Measurements from ENCODE around the gene MRPL22.
"Not testable (repeated sequence)": the region's sequence is repeated elsewhere in the genome, so short reads cannot be mapped to it uniquely, and the experiment has no call there.

The MRPL22 gene

GRCh38 chr5:154948313-154948712 lies 7.4 kb downstream of the MRPL22 start:
- no peak overlapping the region for H3K27ac ChIP-seq (ENCODE audit: low read depth, low read length)
- H3K27me3 ChIP-seq (ENCODE audit: control insufficient read depth, insufficient read depth, low read length): no peaks in the 10 kb centered on the region
- H3K9ac ChIP-seq (ENCODE audit: low read length): no peak overlapping the region
- H3K4me3 ChIP-seq (ENCODE audit: low read length): no peak overlapping the region
- H3K36me3 ChIP-seq (ENCODE audit: control insufficient read depth, insufficient read depth, low read length): peaks cover 2% of the 10 kb centered on the region
- H3K4me1 ChIP-seq (ENCODE audit: control insufficient read depth, insufficient read depth, low read length): no peaks in the 10 kb centered on the region

- Histone ChIP-seq H3K27ac (ENCODE audit: low read depth, low read length) (no peak overlapping the region), H3K4me1 (ENCODE audit: control insufficient read depth, insufficient read depth, low read length) (no peaks in the 10 kb centered on the region), H3K4me3 (ENCODE audit: low read length) (no peak overlapping the region), H3K36me3 (ENCODE audit: control insufficient read depth, insufficient read depth, low read length) (peaks cover 2% of the 10 kb centered on the region), H3K9ac (ENCODE audit: low read length) (no peak overlapping the region), H3K27me3 (ENCODE audit: control insufficient read depth, insufficient read depth, low read length) (no peaks in the 10 kb centered on the region)
These were observed 8.9 kb downstream of the MRPL22 start for GRCh38 chr5:154949781-154950180.

- no peak overlapping the region for H3K9ac ChIP-seq (ENCODE audit: low read length)
- H3K27ac ChIP-seq (ENCODE audit: low read depth, low read length): no peak overlapping the region
- no peak overlapping the region for H3K4me3 ChIP-seq (ENCODE audit: low read length)
- no peaks in the 10 kb centered on the region for H3K27me3 ChIP-seq (ENCODE audit: control insufficient read depth, insufficient read depth, low read length)
- no peaks in the 10 kb centered on the region for H3K4me1 ChIP-seq (ENCODE audit: control insufficient read depth, insufficient read depth, low read length)
- peaks cover 11% of the 10 kb centered on the region for H3K36me3 ChIP-seq (ENCODE audit: control insufficient read depth, insufficient read depth, low read length)
These were observed 15.8 kb downstream of the MRPL22 start for GRCh38 chr5:154956712-154957111.

GRCh38 chr5:154962494-154962893 lies 21.6 kb downstream of the MRPL22 start:
- Histone ChIP-seq H3K27ac (ENCODE audit: low read depth, low read length) (no peak overlapping the region), H3K36me3 (ENCODE audit: control insufficient read depth, insufficient read depth, low read length) (peaks cover 19% of the 10 kb centered on the region), H3K27me3 (ENCODE audit: control insufficient read depth, insufficient read depth, low read length) (no peaks in the 10 kb centered on the region), H3K4me3 (ENCODE audit: low read length) (no peak overlapping the region), H3K4me1 (ENCODE audit: control insufficient read depth, insufficient read depth, low read length) (no peaks in the 10 kb centered on the region), H3K9ac (ENCODE audit: low read length) (no peak overlapping the region)

GRCh38 chr5:154966081-154966841 lies 25.4 kb downstream of the MRPL22 start:
- Histone ChIP-seq H3K27me3 (ENCODE audit: control insufficient read depth, insufficient read depth, low read length) (no peaks in the 10 kb centered on the region), H3K4me3 (ENCODE audit: low read length) (no peak overlapping the region), H3K27ac (ENCODE audit: low read depth, low read length) (no peak overlapping the region), H3K36me3 (ENCODE audit: control insufficient read depth, insufficient read depth, low read length) (peaks cover 11% of the 10 kb centered on the region), H3K9ac (ENCODE audit: low read length) (no peak overlapping the region), H3K4me1 (ENCODE audit: control insufficient read depth, insufficient read depth, low read length) (no peaks in the 10 kb centered on the region)

GRCh38 chr5:154966874-154967273 lies 26.0 kb downstream of the MRPL22 start:
- no peak overlapping the region for H3K27ac ChIP-seq (ENCODE audit: low read depth, low read length)
- H3K9ac ChIP-seq (ENCODE audit: low read length): no peak overlapping the region
- no peaks in the 10 kb centered on the region for H3K27me3 ChIP-seq (ENCODE audit: control insufficient read depth, insufficient read depth, low read length)
- no peak overlapping the region for H3K4me3 ChIP-seq (ENCODE audit: low read length)
- H3K4me1 ChIP-seq (ENCODE audit: control insufficient read depth, insufficient read depth, low read length): no peaks in the 10 kb centered on the region
- H3K36me3 ChIP-seq (ENCODE audit: control insufficient read depth, insufficient read depth, low read length): peaks cover 11% of the 10 kb centered on the region

- H3K4me3 ChIP-seq (ENCODE audit: low read length): no peak overlapping the region
- H3K27ac ChIP-seq (ENCODE audit: low read depth, low read length): no peak overlapping the region
- no peaks in the 10 kb centered on the region for H3K27me3 ChIP-seq (ENCODE audit: control insufficient read depth, insufficient read depth, low read length)
- peaks cover 11% of the 10 kb centered on the region for H3K36me3 ChIP-seq (ENCODE audit: control insufficient read depth, insufficient read depth, low read length)
- H3K4me1 ChIP-seq (ENCODE audit: control insufficient read depth, insufficient read depth, low read length): no peaks in the 10 kb centered on the region
- H3K9ac ChIP-seq (ENCODE audit: low read length): no peak overlapping the region
These were observed 26.6 kb downstream of the MRPL22 start for GRCh38 chr5:154967421-154968024.

GRCh38 chr5:154968953-154969352 lies 28.1 kb downstream of the MRPL22 start:
- Histone ChIP-seq H3K4me1 (ENCODE audit: control insufficient read depth, insufficient read depth, low read length) (no peaks in the 10 kb centered on the region), H3K36me3 (ENCODE audit: control insufficient read depth, insufficient read depth, low read length) (peaks cover 11% of the 10 kb centered on the region), H3K27ac (ENCODE audit: low read depth, low read length) (no peak overlapping the region), H3K4me3 (ENCODE audit: low read length) (no peak overlapping the region), H3K9ac (ENCODE audit: low read length) (no peak overlapping the region), H3K27me3 (ENCODE audit: control insufficient read depth, insufficient read depth, low read length) (no peaks in the 10 kb centered on the region)

- H3K4me3 ChIP-seq (ENCODE audit: low read length): no peak overlapping the region
- peaks cover 11% of the 10 kb centered on the region for H3K36me3 ChIP-seq (ENCODE audit: control insufficient read depth, insufficient read depth, low read length)
- H3K27me3 ChIP-seq (ENCODE audit: control insufficient read depth, insufficient read depth, low read length): no peaks in the 10 kb centered on the region
- no peak overlapping the region for H3K27ac ChIP-seq (ENCODE audit: low read depth, low read length)
- H3K4me1 ChIP-seq (ENCODE audit: control insufficient read depth, insufficient read depth, low read length): no peaks in the 10 kb centered on the region
- H3K9ac ChIP-seq (ENCODE audit: low read length): no peak overlapping the region
These were observed 29.9 kb downstream of the MRPL22 start for GRCh38 chr5:154970759-154971158.

- peaks cover 9% of the 10 kb centered on the region for H3K36me3 ChIP-seq (ENCODE audit: control insufficient read depth, insufficient read depth, low read length)
- H3K4me1 ChIP-seq (ENCODE audit: control insufficient read depth, insufficient read depth, low read length): no peaks in the 10 kb centered on the region
- H3K27ac ChIP-seq (ENCODE audit: low read depth, low read length): no peak overlapping the region
- H3K27me3 ChIP-seq (ENCODE audit: control insufficient read depth, insufficient read depth, low read length): no peaks in the 10 kb centered on the region
- H3K4me3 ChIP-seq (ENCODE audit: low read length): no peak overlapping the region
- H3K9ac ChIP-seq (ENCODE audit: low read length): no peak overlapping the region
These were observed 30.6 kb downstream of the MRPL22 start for GRCh38 chr5:154971501-154971900.

GRCh38 chr5:154972476-154973080 lies 31.7 kb downstream of the MRPL22 start:
- Histone ChIP-seq H3K36me3 (ENCODE audit: control insufficient read depth, insufficient read depth, low read length) (peaks cover 2% of the 10 kb centered on the region), H3K27me3 (ENCODE audit: control insufficient read depth, insufficient read depth, low read length) (no peaks in the 10 kb centered on the region), H3K9ac (ENCODE audit: low read length) (no peak overlapping the region), H3K4me3 (ENCODE audit: low read length) (no peak overlapping the region), H3K4me1 (ENCODE audit: control insufficient read depth, insufficient read depth, low read length) (no peaks in the 10 kb centered on the region), H3K27ac (ENCODE audit: low read depth, low read length) (no peak overlapping the region)

- H3K9ac ChIP-seq (ENCODE audit: low read length); H3K4me1 ChIP-seq (ENCODE audit: control insufficient read depth, insufficient read depth, low read length); H3K36me3 ChIP-seq (ENCODE audit: control insufficient read depth, insufficient read depth, low read length); H3K4me3 ChIP-seq (ENCODE audit: low read length); H3K27me3 ChIP-seq (ENCODE audit: control insufficient read depth, insufficient read depth, low read length); H3K27ac ChIP-seq (ENCODE audit: low read depth, low read length): not testable (repeated sequence)
These were observed 35.2 kb downstream of the MRPL22 start for GRCh38 chr5:154976082-154976481.

GRCh38 chr5:154977409-154977808 lies 36.5 kb downstream of the MRPL22 start:
- no peak overlapping the region for H3K27ac ChIP-seq (ENCODE audit: low read depth, low read length)
- H3K4me1 ChIP-seq (ENCODE audit: control insufficient read depth, insufficient read depth, low read length): no peaks in the 10 kb centered on the region

More at GRCh38 chr5:154977409-154977808, 36.5 kb downstream of the MRPL22 start:
- Histone ChIP-seq H3K9ac (ENCODE audit: low read length) (no peak overlapping the region), H3K4me3 (ENCODE audit: low read length) (no peak overlapping the region), H3K27me3 (ENCODE audit: control insufficient read depth, insufficient read depth, low read length) (no peaks in the 10 kb centered on the region), H3K36me3 (ENCODE audit: control insufficient read depth, insufficient read depth, low read length) (no peaks in the 10 kb centered on the region)

Data from rectal smooth muscle tissue (tissue), 1 donor.